Thoracic aorta (tissue), 2 donors: ENCODE results near the gene PRKAB2. TPM values are rescaled to one million over a fixed set of nuclear protein-coding genes. Genes with fewer than 3 reads are reported as not detected.

Source experiments
- ATAC-seq: fragments of 150-250 bp; one replicate; pipeline ENCODE4 v1.8.0; 2017; ENCODE audit warnings: low read depth; ENCODE audit not compliant: insufficient number of reproducible peaks, low FRiP score
- DNase-seq: peaks from one replicate; pipeline ENCODE4 v3.0.0-alpha.2; 2020; ENCODE audit warnings: low spot score
- H3K27ac ChIP-seq, 2 donors: fragments of 200-600 bp; sonication (generic); 1 replicate in 1 of 2; 2 replicates in 1 of 2; pipeline ENCODE4 v1.5.1; 2016; ENCODE audit warnings: mild to moderate bottlenecking in 2 of 2, moderate library complexity in 2 of 2
- H3K27me3 ChIP-seq: fragments of 200-600 bp; sonication (generic); replicated peaks from 2 replicates; pipeline ENCODE4 v1.6.0; 2016; ENCODE audit warnings: mild to moderate bottlenecking; ENCODE audit not compliant: insufficient read depth
- H3K36me3 ChIP-seq: fragments of 200-600 bp; sonication (generic); one replicate; pipeline ENCODE4 v1.5.1; 2016
- H3K4me1 ChIP-seq, 2 donors: fragments of 200-600 bp; sonication (generic); 1 replicate in 1 of 2; 2 replicates in 1 of 2; pipeline versions ENCODE4 v1.5.1 to v1.6.0; 2016; ENCODE audit warnings: low read depth in 2 of 2, mild to moderate bottlenecking in 1 of 2; ENCODE audit not compliant: control insufficient read depth in 1 of 2
- H3K4me3 ChIP-seq: fragments of 200-600 bp; sonication (generic); 2 replicates; pipeline ENCODE4 v1.5.1; 2016; ENCODE audit warnings: mild to moderate bottlenecking
- H3K9me3 ChIP-seq: fragments of 200-600 bp; sonication (generic); 2 replicates; pipeline ENCODE4 v1.5.1; 2016
- total RNA-seq, 2 donors: library from RNA; depleted of rRNA; stranded (reverse); fragments of >200 nt; gene quantifications; one replicate each; pipeline versions ENCODE4 v1.1.0 to v1.2.3, GENCODE V29; 2016
- TF ChIP-seq, protein P1 (sequence below): fragments of 200-600 bp; sonication (generic); IDR thresholded peaks from one replicate; pipeline ENCODE4 v1.5.1; 2019; ENCODE audit warnings: antibody characterized with exemption

PRKAB2 gene
- total RNA-seq, 2 donors from 2014 or later, result 19.5 to 20.8 TPM

DNA sequence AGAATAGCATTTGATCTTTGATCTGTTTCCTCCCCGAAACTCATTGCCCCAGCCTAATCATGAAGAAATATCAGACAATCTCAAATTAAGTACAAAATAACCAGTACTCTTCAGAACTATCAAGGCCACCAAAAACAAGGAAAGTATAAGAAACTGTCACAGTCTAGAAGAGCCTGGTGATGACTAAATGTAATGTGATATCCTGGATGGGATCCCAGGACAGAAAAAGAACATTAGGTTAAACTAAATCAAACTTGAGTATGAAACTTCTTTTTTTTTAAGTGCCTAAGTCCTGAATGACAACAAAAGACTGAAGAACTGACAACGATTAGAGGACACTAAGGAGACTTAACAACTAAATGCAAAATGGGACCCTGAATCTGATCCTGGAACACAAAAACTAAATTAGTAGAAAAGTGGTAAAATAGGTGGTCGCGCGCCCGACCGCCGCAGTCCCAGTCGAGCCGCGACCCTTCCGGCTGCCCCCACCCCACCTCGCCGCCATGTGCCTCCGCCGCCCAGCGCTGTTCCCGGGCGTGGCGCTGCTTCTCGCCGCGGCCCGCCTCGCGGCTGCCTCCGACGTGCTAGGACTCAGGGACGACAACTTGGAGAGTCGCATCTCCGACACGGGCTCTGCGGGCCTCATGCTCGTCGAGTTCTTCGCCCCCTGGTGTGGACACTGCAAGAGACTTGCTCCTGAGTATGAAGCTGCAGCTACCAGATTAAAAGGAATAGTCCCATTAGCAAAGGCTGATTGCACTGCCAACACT, 5.5 kb upstream of the PRKAB2 start:
- no peaks in the 10 kb centered on the region for H3K27me3 ChIP-seq
- H3K4me1 ChIP-seq, result peaks cover 0 to 13% of the 10 kb centered on the region in 2 donors
- TF ChIP-seq, protein P1, sequence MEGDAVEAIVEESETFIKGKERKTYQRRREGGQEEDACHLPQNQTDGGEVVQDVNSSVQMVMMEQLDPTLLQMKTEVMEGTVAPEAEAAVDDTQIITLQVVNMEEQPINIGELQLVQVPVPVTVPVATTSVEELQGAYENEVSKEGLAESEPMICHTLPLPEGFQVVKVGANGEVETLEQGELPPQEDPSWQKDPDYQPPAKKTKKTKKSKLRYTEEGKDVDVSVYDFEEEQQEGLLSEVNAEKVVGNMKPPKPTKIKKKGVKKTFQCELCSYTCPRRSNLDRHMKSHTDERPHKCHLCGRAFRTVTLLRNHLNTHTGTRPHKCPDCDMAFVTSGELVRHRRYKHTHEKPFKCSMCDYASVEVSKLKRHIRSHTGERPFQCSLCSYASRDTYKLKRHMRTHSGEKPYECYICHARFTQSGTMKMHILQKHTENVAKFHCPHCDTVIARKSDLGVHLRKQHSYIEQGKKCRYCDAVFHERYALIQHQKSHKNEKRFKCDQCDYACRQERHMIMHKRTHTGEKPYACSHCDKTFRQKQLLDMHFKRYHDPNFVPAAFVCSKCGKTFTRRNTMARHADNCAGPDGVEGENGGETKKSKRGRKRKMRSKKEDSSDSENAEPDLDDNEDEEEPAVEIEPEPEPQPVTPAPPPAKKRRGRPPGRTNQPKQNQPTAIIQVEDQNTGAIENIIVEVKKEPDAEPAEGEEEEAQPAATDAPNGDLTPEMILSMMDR, result no peak
- no peaks in the 10 kb centered on the region for H3K36me3 ChIP-seq
- no peak for ATAC-seq
- peak overlapping the region; percentile 55 for H3K4me3 ChIP-seq
- peak overlapping the region in 1 of 2 donors; percentile 33 for H3K27ac ChIP-seq
- H3K9me3 ChIP-seq, result no peaks in the 10 kb centered on the region
- DNase-seq, result no peak

DNA sequence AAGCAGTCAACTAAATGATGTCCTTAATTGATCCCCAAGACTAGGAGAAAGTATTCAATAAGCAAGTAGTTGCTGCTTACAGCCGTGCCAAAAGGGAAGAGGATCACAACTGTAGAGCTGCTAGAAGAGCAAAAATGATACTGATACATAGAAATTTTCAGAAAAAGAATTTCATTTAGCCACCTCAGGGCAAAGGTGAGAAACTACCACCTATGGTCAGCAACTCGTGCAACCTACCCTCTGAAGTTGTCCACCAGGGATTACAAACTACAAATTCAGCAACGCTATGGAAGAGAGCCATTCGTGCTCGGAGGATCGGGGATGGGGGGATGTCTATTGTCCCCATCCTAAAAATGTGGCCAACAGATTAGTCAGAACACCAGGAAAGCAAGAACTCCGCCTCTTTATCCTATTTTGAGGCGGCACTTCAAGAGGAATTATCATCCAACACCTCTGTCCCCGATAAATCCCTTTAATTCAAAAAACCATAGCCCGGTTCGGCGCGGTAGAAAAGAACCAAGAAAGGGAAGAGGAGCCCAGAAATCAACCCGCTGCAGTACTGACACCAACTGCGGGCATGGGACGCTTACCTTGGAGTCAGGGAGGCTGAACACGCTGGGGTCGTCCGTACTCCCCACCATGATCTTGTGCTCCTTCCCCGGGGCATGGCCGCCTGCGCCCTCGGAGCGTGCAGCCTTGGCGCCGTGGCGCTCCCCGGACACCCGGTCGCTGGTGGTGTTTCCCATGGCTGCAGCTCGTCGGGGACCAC, 687 bp downstream of the PRKAB2 start:
- peaks cover 13 to 50% of the 10 kb centered on the region in 2 donors for H3K4me1 ChIP-seq
- H3K27me3 ChIP-seq, result no peaks in the 10 kb centered on the region
- DNase-seq (no peak), ATAC-seq (no peak)
- H3K36me3 ChIP-seq, result peaks cover under 1% of the 10 kb centered on the region
- H3K9me3 ChIP-seq, result no peaks in the 10 kb centered on the region
- peak overlapping the region; percentile 93 to 98 for H3K27ac ChIP-seq
- TF ChIP-seq, protein P1, result no peak
- H3K4me3 ChIP-seq, result peak overlapping the region; percentile 86

DNA sequence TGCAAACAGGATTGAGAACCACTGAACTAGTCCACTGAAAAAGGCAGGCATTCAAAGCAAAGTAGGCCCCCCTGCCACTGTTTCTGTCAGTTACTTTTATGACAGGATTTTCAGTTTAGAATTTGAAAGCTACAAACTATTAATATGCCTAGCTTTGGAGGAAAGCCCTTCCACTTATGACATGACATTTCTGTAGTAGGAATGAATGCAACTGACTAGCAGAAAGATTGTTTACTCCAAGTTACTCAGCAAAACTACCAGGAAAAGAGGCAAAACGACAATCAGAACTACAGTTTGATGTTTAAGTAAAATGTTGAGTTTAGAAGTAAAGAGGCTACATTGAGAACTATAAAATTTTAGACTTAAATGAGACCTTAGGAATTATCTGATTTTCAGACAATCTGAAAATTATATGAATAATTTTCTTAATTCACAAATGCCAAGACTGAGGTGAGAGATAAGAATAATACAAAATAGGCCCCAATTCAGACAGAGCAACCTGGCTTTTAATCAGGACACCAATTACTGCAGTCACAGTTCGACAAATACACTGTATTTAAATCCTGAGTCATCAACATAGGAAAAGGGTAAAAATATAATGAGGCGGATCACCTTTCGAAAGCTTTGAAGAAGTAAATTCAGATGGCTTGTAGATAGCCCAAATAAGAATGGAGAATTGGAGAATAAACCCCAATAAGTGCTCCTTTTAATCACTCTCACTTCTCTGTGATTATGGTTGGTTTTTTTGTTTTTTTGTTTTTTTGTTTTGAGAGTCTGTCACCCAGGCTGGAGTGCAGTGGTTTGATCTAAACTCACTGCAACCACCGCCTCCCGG, 2.2 kb downstream of the PRKAB2 start:
- H3K27me3 ChIP-seq, result no peaks in the 10 kb centered on the region
- TF ChIP-seq, protein P1, result no peak
- no peak overlapping the region for H3K27ac ChIP-seq
- DNase-seq (no peak), ATAC-seq (no peak)
- H3K4me3 ChIP-seq, result peak overlapping the region; percentile 86
- H3K36me3 ChIP-seq, result peaks cover 7% of the 10 kb centered on the region
- H3K4me1 ChIP-seq, result peaks cover 13 to 50% of the 10 kb centered on the region in 2 donors
- no peaks in the 10 kb centered on the region for H3K9me3 ChIP-seq

DNA sequence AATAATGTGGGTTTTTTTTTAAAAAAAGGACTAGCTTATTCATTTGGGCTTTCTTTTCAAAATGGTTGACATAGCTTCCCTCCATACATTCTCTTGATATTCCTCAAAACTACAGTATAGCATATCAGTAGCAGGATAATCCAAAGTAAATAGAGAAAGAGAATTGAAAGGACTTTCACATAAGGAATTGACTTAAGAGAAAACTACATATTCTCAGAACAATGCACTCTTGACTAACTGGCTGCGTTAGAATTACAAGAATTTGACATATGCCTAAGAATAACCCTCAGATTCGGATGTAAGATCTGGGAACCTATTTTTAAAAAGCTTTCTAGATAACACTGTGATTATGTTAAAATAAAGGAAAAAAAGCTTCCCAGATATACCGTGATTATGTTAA, 3.1 kb downstream of the PRKAB2 start:
- peaks cover 13 to 48% of the 10 kb centered on the region in 2 donors for H3K4me1 ChIP-seq
- no peak overlapping the region for H3K27ac ChIP-seq
- TF ChIP-seq, protein P1, result no peak

More for the DNA sequence above, 3.1 kb downstream of the PRKAB2 start:
- ATAC-seq, result no peak
- DNase-seq, result no peak
- H3K27me3 ChIP-seq, result no peaks in the 10 kb centered on the region
- H3K36me3 ChIP-seq, result peaks cover 7% of the 10 kb centered on the region
- no peaks in the 10 kb centered on the region for H3K9me3 ChIP-seq
- H3K4me3 ChIP-seq, result no peak overlapping the region
